GM23338 (cell line): Measurements from ENCODE around the gene ALDH16A1.

Source experiments
- EZH2 ChIP-seq: fragments of 200-600 bp; sonication (generic); IDR thresholded peaks from one replicate; pipeline ENCODE4 v1.8.0; 2017; ENCODE audit warnings: antibody characterized with exemption, mild to moderate bottlenecking, low read depth; ENCODE audit not compliant: unreplicated experiment
- STAT1 ChIP-seq: IDR thresholded peaks from one replicate; pipeline ENCODE4 v1.6.1; 2016; ENCODE audit warnings: antibody characterized with exemption; ENCODE audit not compliant: unreplicated experiment

DNA sequence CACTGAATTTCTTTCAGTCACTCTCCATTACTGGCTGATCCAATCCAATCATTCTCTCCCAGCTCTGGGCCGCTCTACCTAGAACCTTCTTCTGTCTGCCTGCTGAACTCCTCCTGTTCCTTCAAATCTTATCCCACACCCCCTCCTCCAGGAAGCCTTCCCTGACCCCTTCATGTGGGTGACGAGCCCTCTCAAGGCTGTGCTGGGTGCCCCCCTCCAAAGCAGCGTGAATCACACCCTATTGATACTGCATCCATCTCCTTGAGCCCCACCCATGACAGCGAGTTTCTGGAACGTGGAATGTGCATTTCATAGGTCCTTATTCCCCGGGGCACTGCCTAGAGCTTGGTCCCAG, 4.6 kb upstream of the ALDH16A1 start:
- no peak for TF ChIP-seq STAT1
- TF ChIP-seq EZH2, result no peak
